Measurements from ENCODE around the gene TMEM158.

DNA sequence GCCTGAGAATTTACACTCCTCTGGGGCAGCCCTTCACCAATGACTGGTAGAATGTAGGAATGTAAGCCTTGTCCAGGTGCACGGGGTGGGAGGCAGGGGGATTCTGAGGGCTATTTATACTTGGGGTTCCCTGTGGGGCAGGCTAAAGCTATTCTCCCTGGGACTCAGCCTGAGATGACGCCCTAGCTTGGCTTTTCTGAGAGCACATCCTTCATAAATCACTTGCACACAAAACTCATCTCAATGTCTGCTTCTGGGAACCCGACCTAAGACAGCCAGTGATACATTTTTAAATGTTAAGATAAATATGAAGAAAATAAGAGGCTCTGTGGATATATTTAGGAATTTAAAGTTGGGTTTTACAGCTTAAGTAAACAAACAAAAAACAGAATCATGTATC lies 16.6 kb downstream of the TMEM158 start:
- no peak for TF ChIP-seq CTCF (IDR thresholded peaks at IDR 0.05; ENCODE audit: low read length)
- TF ChIP-seq EZH2 (optimal IDR thresholded peaks at IDR 0.05; ENCODE audit: low read depth, low read length) = no peak
